ENCODE measurements around the gene SYNRG. TPM values are rescaled to one million over a fixed set of nuclear protein-coding genes. Genes with fewer than 3 reads are reported as not detected.

Gene SYNRG, protein sequence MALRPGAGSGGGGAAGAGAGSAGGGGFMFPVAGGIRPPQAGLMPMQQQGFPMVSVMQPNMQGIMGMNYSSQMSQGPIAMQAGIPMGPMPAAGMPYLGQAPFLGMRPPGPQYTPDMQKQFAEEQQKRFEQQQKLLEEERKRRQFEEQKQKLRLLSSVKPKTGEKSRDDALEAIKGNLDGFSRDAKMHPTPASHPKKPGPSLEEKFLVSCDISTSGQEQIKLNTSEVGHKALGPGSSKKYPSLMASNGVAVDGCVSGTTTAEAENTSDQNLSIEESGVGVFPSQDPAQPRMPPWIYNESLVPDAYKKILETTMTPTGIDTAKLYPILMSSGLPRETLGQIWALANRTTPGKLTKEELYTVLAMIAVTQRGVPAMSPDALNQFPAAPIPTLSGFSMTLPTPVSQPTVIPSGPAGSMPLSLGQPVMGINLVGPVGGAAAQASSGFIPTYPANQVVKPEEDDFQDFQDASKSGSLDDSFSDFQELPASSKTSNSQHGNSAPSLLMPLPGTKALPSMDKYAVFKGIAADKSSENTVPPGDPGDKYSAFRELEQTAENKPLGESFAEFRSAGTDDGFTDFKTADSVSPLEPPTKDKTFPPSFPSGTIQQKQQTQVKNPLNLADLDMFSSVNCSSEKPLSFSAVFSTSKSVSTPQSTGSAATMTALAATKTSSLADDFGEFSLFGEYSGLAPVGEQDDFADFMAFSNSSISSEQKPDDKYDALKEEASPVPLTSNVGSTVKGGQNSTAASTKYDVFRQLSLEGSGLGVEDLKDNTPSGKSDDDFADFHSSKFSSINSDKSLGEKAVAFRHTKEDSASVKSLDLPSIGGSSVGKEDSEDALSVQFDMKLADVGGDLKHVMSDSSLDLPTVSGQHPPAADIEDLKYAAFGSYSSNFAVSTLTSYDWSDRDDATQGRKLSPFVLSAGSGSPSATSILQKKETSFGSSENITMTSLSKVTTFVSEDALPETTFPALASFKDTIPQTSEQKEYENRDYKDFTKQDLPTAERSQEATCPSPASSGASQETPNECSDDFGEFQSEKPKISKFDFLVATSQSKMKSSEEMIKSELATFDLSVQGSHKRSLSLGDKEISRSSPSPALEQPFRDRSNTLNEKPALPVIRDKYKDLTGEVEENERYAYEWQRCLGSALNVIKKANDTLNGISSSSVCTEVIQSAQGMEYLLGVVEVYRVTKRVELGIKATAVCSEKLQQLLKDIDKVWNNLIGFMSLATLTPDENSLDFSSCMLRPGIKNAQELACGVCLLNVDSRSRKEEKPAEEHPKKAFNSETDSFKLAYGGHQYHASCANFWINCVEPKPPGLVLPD (N-terminal part only)
- total RNA-seq, result 10 to 100 TPM; 29.8 to 43.5 TPM
- 10 to 100 TPM in 1 of 2 donors, 1 to 10 TPM in 1; 5.0 to 10.4 TPM for polyA plus RNA-seq
- long read RNA-seq, donor 1, partial matches to known transcripts, result 4 of 11 reads
- long read RNA-seq, donor 1, other reads (novel, unspliced or antisense), result 7 of 11 reads
- long read RNA-seq, donor 2, partial matches to known transcripts, result 7 of 21 reads
- long read RNA-seq, donor 2, other reads (novel, unspliced or antisense), result 14 of 21 reads

DNA sequence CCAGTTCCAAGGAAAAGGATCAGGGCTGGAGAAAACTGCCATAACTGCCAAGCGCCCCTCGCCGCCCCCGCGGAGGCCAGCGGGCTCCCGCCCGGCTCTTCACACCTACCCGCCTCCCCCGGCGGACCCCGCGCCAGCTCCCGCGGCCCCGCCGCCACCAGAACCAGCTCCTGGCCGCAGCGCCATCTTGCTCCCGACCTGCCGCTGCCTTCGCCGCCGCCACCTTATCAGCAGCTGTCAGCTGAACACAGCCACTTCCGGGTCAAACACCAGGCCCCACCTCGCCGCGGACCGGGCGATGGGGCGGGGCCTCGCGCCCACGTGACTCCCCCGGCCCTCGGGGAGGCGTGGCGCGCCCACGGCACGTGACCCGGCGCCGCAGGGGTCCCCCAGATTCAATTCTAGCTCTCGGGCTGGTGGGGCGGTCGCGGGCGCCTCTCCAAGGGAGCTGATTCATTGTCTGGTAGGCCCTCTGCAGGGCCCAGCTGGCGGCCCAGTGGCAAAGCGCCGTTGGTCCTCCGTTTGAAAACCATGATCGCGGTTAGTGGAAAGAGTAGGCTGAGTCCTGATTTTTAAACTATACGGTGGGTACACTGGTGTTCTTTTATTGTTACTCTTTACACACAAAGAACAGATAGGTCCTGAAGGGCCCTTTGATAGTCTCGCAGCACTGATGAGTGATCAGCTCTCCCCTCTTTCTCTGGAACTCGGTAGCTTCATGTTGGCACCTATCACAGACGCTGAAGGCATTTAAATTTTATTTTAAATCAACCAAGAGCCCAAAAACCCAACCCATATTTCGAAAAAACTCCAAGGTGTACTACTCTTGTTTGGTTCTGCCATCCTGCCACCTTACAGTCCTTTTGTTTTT lies at the start of gene SYNRG:
SYNRG (minus strand) TSS at position 249 of the 871 bp plus-strand sequence; CDS start at position 186, 63 bp downstream.
- intact Hi-C loops (cut with DNase I), result loop anchor here in 1 of 2 donors (2.0 kb wide), 3 partner anchors 33 to 203 kb away; partner anchors contain the start of genes ACACA, DDX52, DUSP14 and TADA2A
- 2% methylated on average over 51 to 60 of the region's 60 CpGs for WGBS, 2 donors
- peak; percentile 98 to 99 for DNase-seq
- ATAC-seq (ENCODE audit: low FRiP score), result peak; percentile 100
- H3K4me1 ChIP-seq (ENCODE audit: control insufficient read depth in 1 of 2, insufficient read depth in 2 of 2, low read length in 2 of 2), result no peaks in the 10 kb centered on the region
- H3K36me3 ChIP-seq (ENCODE audit: control insufficient read depth in 1 of 2, insufficient read depth in 2 of 2, low read length in 1 of 2), result no peaks in the 10 kb centered on the region
- H3K27ac ChIP-seq (ENCODE audit: low read depth in 1 of 2, low read length in 2 of 2), result peak within 1 kb of the TSS; percentile 58 to 61
- peak within 1 kb of the TSS; percentile 67 to 92 for H3K4me3 ChIP-seq (ENCODE audit: low read length in 2 of 2)
- H3K9me3 ChIP-seq (ENCODE audit: control insufficient read depth, low read length), result no peaks in the 10 kb centered on the region
- H3K27me3 ChIP-seq (ENCODE audit: control insufficient read depth in 1 of 2, insufficient read depth in 2 of 2, low read length in 1 of 2), result no peaks in the 10 kb centered on the region

DNA sequence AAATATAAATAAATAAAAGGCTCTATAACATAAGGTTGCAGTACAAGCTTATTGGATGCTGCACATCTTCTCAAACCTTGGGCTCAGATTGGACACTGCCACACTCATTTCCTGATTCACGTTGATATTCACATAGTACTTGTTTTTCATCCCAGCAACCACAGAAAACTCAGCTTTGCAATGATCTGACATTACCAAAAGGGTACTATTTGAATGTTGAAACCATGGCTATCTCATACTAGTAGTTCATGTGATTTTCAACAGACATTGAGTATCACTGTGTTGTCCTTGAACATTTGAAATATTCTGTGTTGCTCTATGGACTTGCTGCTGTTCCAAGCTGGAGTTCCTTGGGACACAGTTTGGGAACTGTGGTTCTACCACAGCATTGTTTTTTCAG lies 48.0 kb upstream of the SYNRG start:
- ATAC-seq (ENCODE audit: low FRiP score) (no peak), DNase-seq (no peak)
- Histone ChIP-seq H3K4me1 (ENCODE audit: control insufficient read depth in 1 of 2, insufficient read depth in 2 of 2, low read length in 2 of 2) (no peaks in the 10 kb centered on the region), H3K4me3 (ENCODE audit: low read length in 2 of 2) (no peak overlapping the region), H3K27me3 (ENCODE audit: control insufficient read depth in 1 of 2, insufficient read depth in 2 of 2, low read length in 1 of 2) (no peaks in the 10 kb centered on the region), H3K36me3 (ENCODE audit: control insufficient read depth in 1 of 2, insufficient read depth in 2 of 2, low read length in 1 of 2) (no peaks in the 10 kb centered on the region), H3K9me3 (ENCODE audit: control insufficient read depth, low read length) (no peaks in the 10 kb centered on the region), H3K27ac (ENCODE audit: low read depth in 1 of 2, low read length in 2 of 2) (no peak overlapping the region)
- intact Hi-C loops (cut with DNase I), result no loop called here
- WGBS, 2 donors, result 68 to 70% methylated on average over 1 of the region's 1 CpG

DNA sequence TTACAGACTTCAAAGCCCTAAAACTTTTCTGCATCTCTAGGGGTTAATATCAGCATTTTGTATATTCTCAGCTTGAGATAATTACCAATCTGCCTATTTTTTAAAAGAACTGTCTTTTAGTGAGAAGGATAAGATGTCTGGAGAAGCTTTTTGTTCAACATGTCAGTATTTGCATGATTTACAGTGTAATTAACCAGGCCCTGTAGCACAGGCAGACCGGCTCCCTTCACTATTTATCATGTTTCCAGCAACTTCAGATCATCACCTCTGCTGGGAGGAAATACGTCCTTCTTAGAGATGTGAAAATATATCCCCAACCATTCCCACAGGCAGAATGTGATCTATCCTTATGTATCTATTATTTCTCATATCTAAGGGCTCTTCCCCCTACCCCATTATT lies 42.6 kb upstream of the SYNRG start:
- WGBS, 2 donors, result 46 to 53% methylated on average over 2 of the region's 2 CpGs
- H3K27ac ChIP-seq (ENCODE audit: low read depth in 1 of 2, low read length in 2 of 2), result no peak overlapping the region
- no peaks in the 10 kb centered on the region for H3K4me1 ChIP-seq (ENCODE audit: control insufficient read depth in 1 of 2, insufficient read depth in 2 of 2, low read length in 2 of 2)
- no peaks in the 10 kb centered on the region for H3K27me3 ChIP-seq (ENCODE audit: control insufficient read depth in 1 of 2, insufficient read depth in 2 of 2, low read length in 1 of 2)
- H3K36me3 ChIP-seq (ENCODE audit: control insufficient read depth in 1 of 2, insufficient read depth in 2 of 2, low read length in 1 of 2), result no peaks in the 10 kb centered on the region
- no peak for DNase-seq
- no peaks in the 10 kb centered on the region for H3K9me3 ChIP-seq (ENCODE audit: control insufficient read depth, low read length)
- intact Hi-C loops (cut with DNase I), result no loop called here
- no peak overlapping the region for H3K4me3 ChIP-seq (ENCODE audit: low read length in 2 of 2)
- ATAC-seq (ENCODE audit: low FRiP score), result no peak

DNA sequence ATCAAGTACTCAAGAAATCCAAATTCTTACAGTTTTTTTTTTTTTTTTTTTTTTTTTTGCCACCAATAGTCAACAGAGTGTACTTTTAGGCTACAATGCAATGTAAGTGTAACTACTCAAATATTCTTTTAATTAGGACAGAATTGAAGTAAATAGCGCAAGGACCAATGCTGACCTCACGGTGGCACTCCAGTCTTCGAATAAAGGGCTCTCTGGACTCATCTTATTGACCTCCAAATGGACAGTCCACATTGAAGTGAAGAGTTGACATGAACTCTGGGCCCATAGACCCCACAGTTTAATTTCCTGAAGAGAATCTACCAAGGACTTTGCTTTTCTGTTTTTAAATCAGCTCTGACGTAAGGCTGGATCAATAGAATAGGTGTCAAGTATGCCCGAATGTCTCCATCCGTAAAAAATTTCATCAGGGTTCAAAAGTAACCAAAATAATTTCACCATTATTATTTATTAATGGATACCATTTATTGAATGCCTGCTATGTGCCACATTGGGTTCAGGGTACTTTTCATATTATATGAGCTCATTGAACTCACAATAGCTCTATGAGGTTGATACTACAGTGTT lies 41.3 kb upstream of the SYNRG start:
- no peak overlapping the region for H3K4me3 ChIP-seq (ENCODE audit: low read length in 2 of 2)
- H3K36me3 ChIP-seq (ENCODE audit: control insufficient read depth in 1 of 2, insufficient read depth in 2 of 2, low read length in 1 of 2), result no peaks in the 10 kb centered on the region
- H3K9me3 ChIP-seq (ENCODE audit: control insufficient read depth, low read length), result no peaks in the 10 kb centered on the region
- ATAC-seq (ENCODE audit: low FRiP score) (no peak), DNase-seq (no peak)
- H3K27me3 ChIP-seq (ENCODE audit: control insufficient read depth in 1 of 2, insufficient read depth in 2 of 2, low read length in 1 of 2), result no peaks in the 10 kb centered on the region
- WGBS, 2 donors, result 54 to 55% methylated on average over 6 of the region's 6 CpGs
- intact Hi-C loops (cut with DNase I), result no loop called here
- H3K27ac ChIP-seq (ENCODE audit: low read depth in 1 of 2, low read length in 2 of 2), result no peak overlapping the region
- H3K4me1 ChIP-seq (ENCODE audit: control insufficient read depth in 1 of 2, insufficient read depth in 2 of 2, low read length in 2 of 2), result no peaks in the 10 kb centered on the region

DNA sequence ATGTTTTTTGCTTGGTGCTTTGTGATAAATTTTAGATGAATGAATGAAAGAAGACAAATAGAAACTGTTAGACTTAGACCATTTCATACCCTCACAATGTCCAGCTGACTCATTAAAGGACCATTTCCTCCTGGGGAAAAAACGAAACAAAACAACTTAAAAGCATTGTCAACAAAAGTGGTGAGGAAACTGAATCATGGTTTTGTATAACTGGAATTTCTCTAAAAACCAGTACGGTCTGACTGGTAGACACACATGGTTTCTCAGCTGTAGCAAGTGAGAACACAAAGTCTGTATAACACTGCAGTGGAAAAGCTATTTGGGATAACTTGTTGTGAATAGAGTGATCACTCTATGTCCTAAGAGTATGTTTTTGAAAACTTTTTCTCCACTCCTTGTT lies 39.3 kb upstream of the SYNRG start:
- WGBS, 2 donors, result 37 to 41% methylated on average over 2 of the region's 2 CpGs
- Histone ChIP-seq H3K4me1 (ENCODE audit: control insufficient read depth in 1 of 2, insufficient read depth in 2 of 2, low read length in 2 of 2) (peaks cover 0 to 2% of the 10 kb centered on the region in 2 donors), H3K27me3 (ENCODE audit: control insufficient read depth in 1 of 2, insufficient read depth in 2 of 2, low read length in 1 of 2) (no peaks in the 10 kb centered on the region), H3K36me3 (ENCODE audit: control insufficient read depth in 1 of 2, insufficient read depth in 2 of 2, low read length in 1 of 2) (no peaks in the 10 kb centered on the region), H3K27ac (ENCODE audit: low read depth in 1 of 2, low read length in 2 of 2) (no peak overlapping the region), H3K9me3 (ENCODE audit: control insufficient read depth, low read length) (no peaks in the 10 kb centered on the region), H3K4me3 (ENCODE audit: low read length in 2 of 2) (no peak overlapping the region)
- ATAC-seq (ENCODE audit: low FRiP score), result no peak
- intact Hi-C loops (cut with DNase I), result no loop called here
- DNase-seq, result no peak

DNA sequence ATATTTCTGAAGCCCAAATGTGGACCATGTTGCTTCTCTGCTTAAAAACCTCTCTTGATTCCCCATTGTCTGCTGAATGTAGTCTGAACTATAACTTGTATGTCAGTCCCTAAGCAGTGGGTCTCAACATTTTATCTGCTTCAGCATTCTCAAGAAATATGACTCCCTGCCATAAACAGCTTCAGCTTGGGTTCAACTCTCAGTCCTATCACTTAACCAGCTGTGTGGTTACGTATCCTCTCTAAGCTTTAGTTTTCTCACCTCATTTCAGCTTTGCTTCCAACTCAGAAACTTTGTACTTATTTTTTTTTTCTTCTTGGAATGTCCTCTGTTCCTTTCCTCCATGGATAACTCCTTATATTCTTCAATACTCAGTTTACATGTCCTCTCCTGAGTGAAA lies 38.6 kb upstream of the SYNRG start:
- H3K27me3 ChIP-seq (ENCODE audit: control insufficient read depth in 1 of 2, insufficient read depth in 2 of 2, low read length in 1 of 2), result no peaks in the 10 kb centered on the region
- no peaks in the 10 kb centered on the region for H3K36me3 ChIP-seq (ENCODE audit: control insufficient read depth in 1 of 2, insufficient read depth in 2 of 2, low read length in 1 of 2)
- DNase-seq, result no peak
- H3K4me1 ChIP-seq (ENCODE audit: control insufficient read depth in 1 of 2, insufficient read depth in 2 of 2, low read length in 2 of 2), result peaks cover 0 to 2% of the 10 kb centered on the region in 2 donors
- no peak overlapping the region for H3K27ac ChIP-seq (ENCODE audit: low read depth in 1 of 2, low read length in 2 of 2)
- H3K9me3 ChIP-seq (ENCODE audit: control insufficient read depth, low read length), result no peaks in the 10 kb centered on the region
- ATAC-seq (ENCODE audit: low FRiP score), result no peak
- WGBS, 2 donors, result 67 to 70% methylated on average over 1 of the region's 1 CpG
- intact Hi-C loops (cut with DNase I), result no loop called here
- H3K4me3 ChIP-seq (ENCODE audit: low read length in 2 of 2), result no peak overlapping the region

DNA sequence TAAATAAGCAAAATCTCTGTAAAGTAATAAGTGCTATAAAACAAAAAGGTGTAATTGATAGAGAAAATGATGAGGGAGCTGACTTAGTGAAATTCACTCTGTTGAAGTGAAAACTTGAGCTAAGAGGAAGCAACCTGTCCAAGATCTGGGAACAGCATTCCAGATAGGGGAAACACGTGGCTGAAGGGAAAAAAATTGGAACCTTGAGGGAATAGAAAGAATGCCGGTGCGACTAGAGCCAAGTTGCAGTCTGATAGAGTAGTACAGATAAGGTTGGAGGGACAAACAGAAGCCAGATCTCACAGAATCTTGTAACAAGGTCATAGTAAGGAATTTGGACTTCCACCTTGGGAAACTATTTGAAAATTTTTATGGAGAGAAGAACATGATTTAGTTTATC lies 34.7 kb upstream of the SYNRG start:
- intact Hi-C loops (cut with DNase I), result loop anchor here in 1 of 2 donors (2.0 kb wide), 1 partner anchor 33 kb away; no protein-coding TSS in a partner anchor
- H3K36me3 ChIP-seq (ENCODE audit: control insufficient read depth in 1 of 2, insufficient read depth in 2 of 2, low read length in 1 of 2), result no peaks in the 10 kb centered on the region
- 4 to 5% methylated on average over 3 of the region's 3 CpGs for WGBS, 2 donors
- no peaks in the 10 kb centered on the region for H3K27me3 ChIP-seq (ENCODE audit: control insufficient read depth in 1 of 2, insufficient read depth in 2 of 2, low read length in 1 of 2)
- DNase-seq (no peak), ATAC-seq (ENCODE audit: low FRiP score) (no peak)
- H3K4me1 ChIP-seq (ENCODE audit: control insufficient read depth in 1 of 2, insufficient read depth in 2 of 2, low read length in 2 of 2), result peaks cover 0 to 3% of the 10 kb centered on the region in 2 donors
- H3K27ac ChIP-seq (ENCODE audit: low read depth in 1 of 2, low read length in 2 of 2), result no peak overlapping the region
- H3K9me3 ChIP-seq (ENCODE audit: control insufficient read depth, low read length), result no peaks in the 10 kb centered on the region
- peak overlapping the region in 1 of 2 donors; percentile 23 for H3K4me3 ChIP-seq (ENCODE audit: low read length in 2 of 2)

Measured in aorta (tissue), 5 donors.